HG03135 (cell line): ENCODE measurements around the gene RTN4.
"Not testable (repeated sequence)": the region's sequence is repeated elsewhere in the genome, so short reads cannot be mapped to it uniquely, and the experiment has no call there.

ENCODE experiments used
- ATAC-seq: cut with Tn5 transposase; IDR thresholded peaks from one replicate; pipeline ENCODE4 v1.9.1; 2021; ENCODE audit warnings: mild to moderate bottlenecking, moderate library complexity; ENCODE audit not compliant: unreplicated experiment

The RTN4 gene

DNA sequence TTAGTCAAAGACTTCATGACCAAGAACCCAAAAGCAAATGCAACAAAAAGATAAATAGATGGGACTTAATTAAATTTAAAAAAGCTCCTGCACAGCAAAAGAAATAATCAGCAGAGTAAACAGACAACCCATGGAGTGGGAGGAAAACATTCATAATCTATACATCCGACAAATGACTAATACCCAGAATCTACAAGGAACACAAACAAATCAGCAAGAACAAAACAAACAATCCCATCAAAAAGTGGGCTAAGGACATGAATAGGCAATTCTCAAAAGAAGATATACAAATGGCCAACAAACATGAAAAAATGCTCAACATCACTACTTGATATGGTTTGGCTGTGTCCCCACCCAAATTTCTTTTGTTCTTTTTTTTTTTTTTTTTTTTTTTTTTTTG lies 25.8 kb upstream of the RTN4 start:
- ATAC-seq, result not testable (repeated sequence)

DNA sequence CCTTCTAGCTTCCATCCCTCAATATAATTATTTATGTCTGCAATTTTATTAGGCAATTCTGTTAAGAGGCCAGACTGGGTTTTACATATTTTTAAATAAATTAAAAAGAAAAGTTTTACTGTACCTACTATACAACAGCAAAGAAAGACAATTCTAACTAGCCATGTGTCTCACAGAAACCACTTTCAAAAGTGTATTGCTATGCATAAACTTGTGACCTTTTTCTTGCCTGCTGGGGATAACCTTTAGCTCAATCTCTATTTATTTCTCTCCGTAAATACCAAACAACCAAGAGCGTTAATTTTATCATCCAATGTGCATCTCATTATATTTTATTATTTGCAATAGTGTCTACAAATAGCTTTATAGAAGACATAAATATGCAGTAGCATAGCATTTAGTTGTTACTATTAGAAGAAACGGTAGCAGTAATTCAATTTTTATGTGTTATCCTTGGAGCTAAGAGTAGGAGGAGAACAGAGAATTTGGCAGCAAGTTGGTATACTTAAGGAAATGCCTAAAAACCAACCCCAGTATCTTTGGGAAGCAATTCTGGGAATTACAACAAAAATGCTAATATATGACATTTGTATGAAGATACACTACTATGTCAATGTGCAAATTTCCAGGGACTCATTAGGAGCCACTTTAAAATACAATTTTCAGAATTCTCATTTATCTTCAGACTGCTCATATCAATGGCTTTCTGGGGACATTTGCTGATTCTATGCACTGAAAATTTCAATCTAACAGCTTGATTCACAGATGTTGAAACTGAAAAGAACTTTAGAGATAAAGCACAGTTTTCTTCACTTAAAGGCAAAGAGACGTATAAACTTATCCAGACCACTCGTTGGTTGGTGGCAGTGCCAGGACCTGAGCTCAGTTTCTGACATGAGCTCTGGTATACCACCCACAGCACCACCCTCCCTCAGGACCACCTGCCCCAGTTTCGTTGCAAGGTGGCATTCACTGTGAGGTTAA lies 23.0 kb upstream of the RTN4 start:
- ATAC-seq, result no peak

- ATAC-seq, result no peak
Observed at GRCh38 chr2:55063713-55064323, 13.6 kb upstream of the RTN4 start.

DNA sequence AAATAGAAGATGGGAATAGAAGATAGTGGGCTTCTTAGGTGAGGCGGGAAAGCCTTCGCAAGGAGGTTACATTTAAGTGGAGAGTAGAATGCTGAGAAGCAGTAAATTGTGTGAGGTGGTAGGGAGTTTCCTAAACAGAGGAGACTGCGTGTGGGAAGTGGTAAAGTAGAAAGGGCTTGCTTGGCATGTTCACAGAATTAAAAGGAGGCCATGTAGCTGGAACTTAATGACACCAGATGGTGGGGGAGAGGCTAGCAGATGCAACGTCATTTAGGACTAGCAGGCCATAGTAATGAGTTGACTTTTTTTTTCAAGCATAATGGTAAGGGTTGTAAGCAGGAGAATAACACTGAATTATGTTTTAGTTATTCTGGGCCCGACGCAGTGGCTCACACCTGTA lies 13.0 kb upstream of the RTN4 start:
- no peak for ATAC-seq

GRCh38 chr2:55062754-55063153 lies 12.5 kb upstream of the RTN4 start:
- no peak for ATAC-seq

- ATAC-seq, result no peak
Observed at GRCh38 chr2:55061523-55062344, 11.5 kb upstream of the RTN4 start.

DNA sequence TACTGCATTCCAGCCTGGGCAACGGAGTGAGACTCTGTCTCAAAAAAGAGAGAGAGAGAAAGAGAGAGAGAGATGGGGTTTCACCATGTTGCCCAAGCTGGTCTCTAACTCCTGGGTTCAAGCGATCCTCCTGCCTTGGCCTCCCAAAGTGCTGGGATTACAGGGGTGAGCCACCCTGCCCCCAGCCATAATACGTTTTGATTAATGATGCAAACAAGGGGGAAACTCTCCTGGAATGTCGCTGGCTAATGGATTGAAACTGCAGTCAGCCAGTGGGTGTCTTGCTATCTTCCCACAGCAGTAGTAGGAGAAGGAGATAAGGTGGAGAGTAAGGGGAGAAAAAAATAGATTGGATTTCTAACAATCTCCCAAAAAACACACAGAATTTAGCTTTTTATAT lies 9.5 kb upstream of the RTN4 start:
- ATAC-seq, result no peak

GRCh38 chr2:55057474-55057873 lies 7.2 kb upstream of the RTN4 start:
- ATAC-seq, result no peak

- no peak for ATAC-seq
Observed at GRCh38 chr2:55056024-55056521, 5.8 kb upstream of the RTN4 start.

GRCh38 chr2:55054106-55054875 lies 4.0 kb upstream of the RTN4 start:
- peak; percentile 24 for ATAC-seq

DNA sequence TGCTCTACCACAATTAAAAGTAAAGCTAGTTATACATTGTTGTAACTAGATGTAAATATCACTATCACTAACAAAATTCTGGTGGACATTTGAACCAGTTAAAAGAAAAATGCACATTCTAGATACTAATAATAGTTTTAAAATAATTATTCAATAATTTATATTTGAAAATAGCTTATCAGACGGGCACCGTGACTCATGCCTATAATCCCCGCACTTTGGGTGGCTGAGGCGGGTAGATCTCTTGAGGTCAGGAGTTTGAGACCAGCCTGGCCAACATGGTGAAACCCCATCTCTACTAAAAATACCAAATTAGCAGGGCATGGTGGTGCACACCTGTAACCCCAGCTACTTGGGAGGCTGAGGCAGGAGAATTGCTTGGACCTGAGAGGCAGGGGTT lies 3.0 kb upstream of the RTN4 start:
- not testable (repeated sequence) for ATAC-seq

DNA sequence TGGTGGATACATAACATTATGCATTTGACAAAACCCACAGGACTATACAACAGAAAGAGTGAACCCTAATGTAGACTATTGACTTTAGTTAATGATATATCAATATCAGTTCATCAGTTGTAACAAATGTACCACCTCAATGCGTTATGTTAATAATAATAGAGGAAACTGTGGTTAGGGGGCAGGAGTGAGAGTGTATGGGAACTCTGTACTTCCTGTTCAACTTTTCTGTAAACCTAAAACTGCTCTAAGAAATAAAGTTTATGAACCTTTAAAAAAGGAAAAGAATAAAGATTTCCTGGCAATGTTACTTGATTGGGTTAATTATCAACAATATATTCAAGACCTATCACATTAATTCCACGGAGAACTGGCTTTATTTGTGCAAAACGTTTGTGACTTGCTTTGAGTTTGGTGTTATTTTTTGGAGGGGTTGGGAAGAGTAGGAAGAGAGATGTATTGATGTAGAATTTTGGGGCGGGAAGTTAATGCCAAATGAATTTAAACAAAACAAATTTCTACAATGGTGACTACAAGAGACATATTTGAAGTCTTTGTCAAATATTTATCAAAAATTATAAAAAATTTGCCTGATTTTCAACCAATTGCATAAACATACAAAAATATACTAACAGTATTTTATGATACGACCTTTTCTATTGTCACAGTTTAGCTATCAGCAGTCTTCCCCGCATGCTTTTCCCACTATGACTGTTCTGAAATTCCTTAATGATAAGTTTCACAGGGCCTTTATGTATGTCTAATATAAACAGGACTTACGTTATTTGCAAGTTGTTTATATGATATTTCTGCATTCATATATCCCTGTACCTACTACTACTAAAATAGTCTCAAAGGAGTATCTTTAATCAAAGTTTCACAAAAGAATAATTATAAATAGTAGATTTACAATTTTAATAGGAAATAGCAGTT lies 2.1 kb upstream of the RTN4 start:
- no peak for ATAC-seq

DNA sequence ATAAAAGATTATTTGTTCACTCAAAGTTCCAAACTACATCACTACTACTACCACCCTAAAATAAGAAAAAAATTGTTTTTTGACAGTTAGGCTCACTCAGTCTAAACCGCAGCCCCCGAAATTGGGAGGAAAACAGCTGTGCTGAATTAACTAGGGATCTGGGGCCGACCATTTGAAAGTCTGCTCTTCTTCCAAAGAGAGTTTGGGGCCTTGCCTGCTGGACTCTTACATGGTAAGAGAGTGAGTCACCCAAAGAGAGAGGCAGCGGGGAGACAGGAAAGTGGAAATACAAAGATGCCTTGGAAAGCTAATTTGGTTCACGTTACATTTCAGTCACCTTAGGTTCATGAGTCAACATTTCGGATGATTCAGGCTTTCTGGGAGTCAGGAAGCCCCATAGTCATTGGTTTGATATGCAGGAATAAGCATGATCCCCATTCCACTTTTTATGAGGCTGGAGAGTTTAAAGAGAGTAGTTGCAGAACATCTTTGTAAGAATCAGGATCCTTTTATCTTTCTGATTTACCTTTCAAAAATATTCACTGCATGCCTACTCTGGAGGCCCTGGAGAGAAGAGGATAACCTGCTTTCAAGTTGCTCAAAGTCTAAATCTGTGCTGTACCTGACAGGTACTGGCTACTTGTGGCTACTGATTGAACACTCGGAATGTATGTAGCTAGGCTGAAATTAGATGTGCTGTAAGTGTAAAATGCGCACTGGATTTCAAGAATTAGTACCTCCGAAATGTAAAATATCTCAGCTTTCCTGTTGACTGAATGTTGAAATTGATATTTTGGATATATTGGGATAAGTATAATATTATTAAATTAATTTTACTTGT lies 995 bp upstream of the RTN4 start:
- ATAC-seq, result no peak

DNA sequence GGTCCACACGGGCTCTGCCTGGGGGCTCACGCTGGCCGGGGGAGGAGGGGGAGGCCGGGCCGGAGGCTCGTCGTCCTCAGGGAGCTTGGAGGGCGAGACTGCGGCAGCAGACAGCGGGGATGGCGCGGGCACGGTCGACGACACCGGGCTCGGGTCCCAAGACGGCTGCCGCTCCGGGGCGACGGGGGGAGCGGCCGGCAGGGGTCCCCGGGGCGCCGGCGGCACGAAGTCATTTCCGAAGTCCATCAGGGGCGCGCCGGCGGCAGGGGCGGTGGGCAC lies 491 bp downstream of the RTN4 start:
- ATAC-seq, result peak; percentile 1

GRCh38 chr2:55049043-55049820 lies 1.0 kb downstream of the RTN4 start:
- peak; percentile 12 for ATAC-seq

GRCh38 chr2:55048508-55049042 lies 1.7 kb downstream of the RTN4 start:
- no peak for ATAC-seq

GRCh38 chr2:55047677-55048299 lies 2.5 kb downstream of the RTN4 start:
- ATAC-seq, result no peak
